Fibroblast of lung (primary cell): Measurements from ENCODE around the gene NLRP3. TPM values are rescaled to one million over a fixed set of nuclear protein-coding genes. Genes with fewer than 3 reads are reported as not detected.

Source experiments
- DNase-seq, 2 donors: peaks; one replicate each; pipeline versions ENCODE4 v3.0.0 to v3.0.0-alpha.2; 2010; ENCODE audit warnings: low read depth in 2 of 2
- H2AFZ ChIP-seq: 2 replicates; pipeline ENCODE4 v1.5.1; 2012; ENCODE audit warnings: low read length, control low read depth, inconsistent platforms
- H3K27ac ChIP-seq: 2 replicates; pipeline ENCODE4 v1.5.1; 2011; ENCODE audit warnings: low read length, control low read depth; ENCODE audit not compliant: insufficient read depth
- H3K27me3 ChIP-seq: 2 replicates; pipeline ENCODE4 v1.5.1; 2011; ENCODE audit warnings: mild to moderate bottlenecking, low read length; ENCODE audit not compliant: control insufficient read depth, insufficient read depth
- H3K36me3 ChIP-seq: 2 replicates; pipeline ENCODE4 v1.5.1; 2011; ENCODE audit warnings: low read length; ENCODE audit not compliant: control insufficient read depth, insufficient read depth
- H3K4me1 ChIP-seq: 2 replicates; pipeline ENCODE4 v1.5.1; 2011; ENCODE audit warnings: low read length; ENCODE audit not compliant: control insufficient read depth, insufficient read depth; ENCODE audit errors: extremely low read depth
- H3K4me2 ChIP-seq: 2 replicates; pipeline ENCODE4 v1.5.1; 2011; ENCODE audit warnings: low read length, control low read depth; ENCODE audit not compliant: insufficient read depth; ENCODE audit errors: extremely low read depth
- H3K4me3 ChIP-seq, 4 experiments: fragments of 200-600 bp in 1 of 4; sonication (generic) in 1 of 4; replicated peaks in 1 of 4; 2 replicates each; pipeline ENCODE4 v1.5.1; 2011 to 2016; ENCODE audit warnings: low read length in 4 of 4, low read depth in 3 of 4, mild to moderate bottlenecking in 3 of 4, control low read depth in 2 of 4, inconsistent platforms in 1 of 4, mixed read lengths in 1 of 4; ENCODE audit not compliant: insufficient read depth in 1 of 4; ENCODE audit errors: control extremely low read depth in 1 of 4
- H3K79me2 ChIP-seq: 2 replicates; pipeline ENCODE4 v1.5.1; 2012; ENCODE audit warnings: mild to moderate bottlenecking, low read length, inconsistent platforms; ENCODE audit not compliant: control insufficient read depth, insufficient read depth
- H3K9ac ChIP-seq: 2 replicates; pipeline ENCODE4 v1.5.1; 2011; ENCODE audit warnings: mild to moderate bottlenecking, low read length, control low read depth; ENCODE audit not compliant: insufficient read depth
- H3K9me3 ChIP-seq: 2 replicates; pipeline ENCODE4 v1.5.1; 2012; ENCODE audit warnings: low read depth, low read length; ENCODE audit not compliant: control insufficient read depth, insufficient read depth
- H4K20me1 ChIP-seq: 2 replicates; pipeline ENCODE4 v1.5.1; 2011; ENCODE audit warnings: low read length; ENCODE audit not compliant: control insufficient read depth, insufficient read depth; ENCODE audit errors: extremely low read depth
- CTCF ChIP-seq, 2 donors: IDR thresholded peaks in 1 of 2; conservative IDR thresholded peaks in 1 of 2; 1 replicate in 1 of 2; 2 replicates in 1 of 2; pipeline ENCODE4 v1.5.1; 2011 to 2012; ENCODE audit warnings: low read length in 2 of 2, control low read depth in 1 of 2, inconsistent platforms in 1 of 2, low read depth in 1 of 2, mild to moderate bottlenecking in 1 of 2
- EZH2 ChIP-seq: IDR thresholded peaks from 2 replicates; pipeline ENCODE4 v1.5.1; 2012; ENCODE audit warnings: low read length, control low read depth, mild to moderate bottlenecking; ENCODE audit errors: missing control alignments
- polyA plus RNA-seq, 2 donors: library from polyadenylated mRNA; depleted of rRNA in 1 of 2; stranded (reverse) in 1 of 2; unstranded in 1 of 2; fragments of >200 nt; gene quantifications; 2 replicates each; pipeline ENCODE4 v1.2.1, GENCODE V29; 2011 to 2012; ENCODE audit warnings: missing spikeins in 1 of 2
- total RNA-seq: library from RNA; depleted of rRNA; stranded (reverse); fragments of >200 nt; gene quantifications from 2 replicates; pipeline ENCODE4 v1.2.1, GENCODE V29; 2014

The NLRP3 gene
- total and polyA plus RNA-seq, 2 donors (not counting 1 experiment from before 2014, with no cell fraction given), result under 0.01 to 0.07 TPM

DNA sequence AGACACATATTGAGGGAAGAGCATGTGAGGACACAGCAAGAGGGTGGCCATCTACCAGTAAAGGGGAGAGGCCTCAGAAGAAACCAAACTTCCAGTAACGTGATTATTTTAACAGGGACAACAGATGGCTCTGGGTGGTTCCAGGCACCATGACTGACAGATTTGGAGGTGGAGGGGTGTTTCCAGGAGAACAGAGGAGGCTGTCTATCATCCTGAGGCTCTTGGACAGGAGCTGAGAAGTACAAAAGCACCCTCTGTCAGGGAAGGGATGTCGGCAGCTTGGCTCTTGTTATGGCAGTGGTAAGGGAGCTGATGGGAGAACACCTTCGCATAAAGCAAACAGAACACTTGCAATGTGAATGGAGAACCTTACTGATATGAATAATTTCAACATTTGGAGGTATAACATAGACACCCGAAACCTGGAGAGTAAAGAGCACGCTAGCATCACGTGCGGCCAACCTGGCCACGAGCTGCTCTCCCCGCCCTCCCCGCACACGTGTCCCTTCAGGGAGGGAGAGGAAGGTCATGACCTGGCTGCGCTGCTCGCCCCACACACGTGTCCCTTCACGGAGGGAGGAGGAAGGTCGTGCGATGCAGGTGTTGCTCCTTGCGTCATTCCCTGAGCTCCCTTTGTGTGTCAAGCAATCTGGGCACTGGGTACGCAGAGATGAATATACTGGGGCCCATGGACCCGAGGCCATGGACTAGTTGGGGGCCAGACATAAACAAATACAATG lies 37.5 kb upstream of the NLRP3 start:
- TF ChIP-seq CTCF (conservative IDR thresholded peaks at IDR 0.05 in 1 of 2, IDR thresholded peaks at IDR 0.05 in 1 of 2; ENCODE audit: low read depth in 1 of 2, low read length in 2 of 2) (no peak), EZH2 (no peak)
- Histone ChIP-seq H3K4me3 (no peak overlapping the region), H3K36me3 (no peaks in the 10 kb centered on the region), H3K4me1 (no peaks in the 10 kb centered on the region), H3K9me3 (no peaks in the 10 kb centered on the region), H3K27ac (no peak overlapping the region), H2AFZ (no peak overlapping the region), H3K9ac (no peak overlapping the region), H3K27me3 (no peaks in the 10 kb centered on the region), H4K20me1 (no peaks in the 10 kb centered on the region), H3K79me2 (no peaks in the 10 kb centered on the region), H3K4me2 (no peak overlapping the region)
- no peak for DNase-seq

GRCh38 chr1:247385283-247385682 lies 30.7 kb upstream of the NLRP3 start:
- peak in 1 of 2 donors; percentile 21 for DNase-seq
- no peak overlapping the region for H3K4me2 ChIP-seq

DNA sequence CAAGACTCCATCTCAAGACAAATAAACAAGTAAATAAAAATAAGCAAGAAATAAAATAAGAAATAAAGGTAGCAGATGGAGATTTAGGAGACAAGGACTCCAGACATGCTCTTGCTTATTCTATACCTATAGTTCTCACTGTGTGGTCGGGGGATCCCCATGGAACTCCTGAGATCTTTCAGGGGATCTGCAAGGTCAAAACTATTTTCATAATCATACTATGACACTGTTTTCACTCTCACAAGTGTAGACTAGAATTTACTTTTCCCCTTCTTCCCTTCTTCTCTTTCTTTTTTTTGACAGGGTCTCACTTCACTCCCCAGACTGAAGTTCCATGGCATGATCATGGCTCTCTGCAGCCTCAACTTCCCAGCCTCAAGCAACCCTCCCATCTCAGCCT lies 29.8 kb upstream of the NLRP3 start:
- no peaks in the 10 kb centered on the region for H3K27me3 ChIP-seq
- H4K20me1 ChIP-seq, result no peaks in the 10 kb centered on the region
- H3K4me3 ChIP-seq, result no peak overlapping the region
- H3K4me2 ChIP-seq, result no peak overlapping the region
- no peaks in the 10 kb centered on the region for H3K9me3 ChIP-seq
- no peaks in the 10 kb centered on the region for H3K4me1 ChIP-seq
- H3K9ac ChIP-seq, result no peak overlapping the region
- TF ChIP-seq EZH2 (no peak), CTCF (conservative IDR thresholded peaks at IDR 0.05 in 1 of 2, IDR thresholded peaks at IDR 0.05 in 1 of 2; ENCODE audit: low read depth in 1 of 2, low read length in 2 of 2) (no peak)
- no peak for DNase-seq
- no peaks in the 10 kb centered on the region for H3K79me2 ChIP-seq
- H3K36me3 ChIP-seq, result no peaks in the 10 kb centered on the region
- H3K27ac ChIP-seq, result no peak overlapping the region
- H2AFZ ChIP-seq, result no peak overlapping the region

More at GRCh38 chr1:247385283-247385682, 30.7 kb upstream of the NLRP3 start:
- H3K79me2 ChIP-seq, result no peaks in the 10 kb centered on the region
- no peak for TF ChIP-seq CTCF (conservative IDR thresholded peaks at IDR 0.05 in 1 of 2, IDR thresholded peaks at IDR 0.05 in 1 of 2; ENCODE audit: low read depth in 1 of 2, low read length in 2 of 2)
- TF ChIP-seq EZH2, result no peak
- H2AFZ ChIP-seq, result no peak overlapping the region
- no peak overlapping the region for H3K9ac ChIP-seq
- H3K27me3 ChIP-seq, result no peaks in the 10 kb centered on the region
- H3K4me1 ChIP-seq, result no peaks in the 10 kb centered on the region
- H4K20me1 ChIP-seq, result no peaks in the 10 kb centered on the region
- H3K9me3 ChIP-seq, result no peaks in the 10 kb centered on the region
- no peak overlapping the region for H3K4me3 ChIP-seq
- no peaks in the 10 kb centered on the region for H3K36me3 ChIP-seq
- H3K27ac ChIP-seq, result no peak overlapping the region
